HG03139 (cell line): ENCODE measurements around the gene SEL1L3.

ENCODE experiments used
- ATAC-seq: cut with Tn5 transposase; IDR thresholded peaks from one replicate; pipeline ENCODE4 v1.9.1; 2021; ENCODE audit not compliant: unreplicated experiment

Gene SEL1L3

DNA sequence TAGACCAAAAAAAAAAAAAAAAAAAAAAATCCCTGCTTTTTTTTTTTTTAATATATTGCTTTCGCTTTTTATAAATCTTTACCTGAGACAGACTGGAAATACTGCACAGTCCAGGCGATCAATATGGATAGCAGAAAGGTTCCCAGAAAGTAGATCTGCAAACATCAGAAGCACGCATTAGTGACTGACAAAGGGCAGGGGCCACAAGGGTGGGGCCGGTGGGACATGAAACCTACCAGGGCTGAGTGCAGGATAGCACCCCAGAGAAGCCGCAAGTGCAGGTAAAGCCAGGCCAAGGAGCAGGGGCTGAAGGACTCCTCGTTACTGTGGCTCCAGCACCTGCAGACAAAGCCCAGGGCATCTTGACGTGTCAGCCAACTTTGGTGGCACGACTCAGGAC is 105.3 kb downstream of the SEL1L3 start:
- ATAC-seq, result no peak

DNA sequence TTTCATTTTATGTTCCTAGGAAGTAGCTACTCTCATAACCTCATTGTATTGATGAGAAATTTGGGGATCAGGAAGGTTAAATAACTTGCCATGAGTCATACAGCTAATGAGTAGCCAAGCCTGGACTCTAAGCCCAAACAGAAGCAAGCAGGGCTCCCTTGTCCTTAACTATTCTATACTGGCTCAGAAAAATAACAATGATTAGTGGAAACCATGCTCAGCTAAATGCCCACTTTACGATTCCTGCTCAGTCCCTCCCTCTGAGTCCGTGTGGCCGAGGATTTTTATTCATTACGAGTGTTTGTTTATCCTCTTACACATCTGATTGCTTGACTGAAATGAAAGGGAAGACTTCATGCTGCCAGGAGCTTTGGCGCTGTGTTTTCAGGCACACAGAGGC is 106.3 kb downstream of the SEL1L3 start:
- no peak for ATAC-seq

DNA sequence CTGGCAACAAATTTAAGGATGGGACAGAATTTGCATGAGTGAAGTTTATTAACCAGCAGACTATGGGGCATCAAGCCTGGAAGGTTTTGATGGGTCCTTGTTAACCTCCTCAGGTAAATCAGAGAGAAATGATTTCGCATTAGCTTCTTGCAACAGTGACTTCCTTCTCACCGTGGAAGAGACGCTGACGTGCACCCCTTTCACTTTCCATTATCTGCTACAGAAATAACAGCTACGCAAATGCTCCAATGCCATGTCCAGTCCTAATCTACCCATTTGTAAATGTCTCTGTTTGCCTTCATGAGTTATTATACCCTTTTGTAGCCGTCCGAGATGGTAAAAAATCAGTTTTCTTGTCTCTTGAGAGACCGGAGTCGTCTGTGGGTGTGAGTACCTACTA is 106.9 kb downstream of the SEL1L3 start:
- no peak for ATAC-seq

GRCh38 chr4:25753239-25753638 is 109.5 kb downstream of the SEL1L3 start:
- ATAC-seq, result no peak

GRCh38 chr4:25750874-25751273 is 111.9 kb downstream of the SEL1L3 start:
- ATAC-seq, result no peak

GRCh38 chr4:25749150-25749794 is 113.5 kb downstream of the SEL1L3 start:
- no peak for ATAC-seq

DNA sequence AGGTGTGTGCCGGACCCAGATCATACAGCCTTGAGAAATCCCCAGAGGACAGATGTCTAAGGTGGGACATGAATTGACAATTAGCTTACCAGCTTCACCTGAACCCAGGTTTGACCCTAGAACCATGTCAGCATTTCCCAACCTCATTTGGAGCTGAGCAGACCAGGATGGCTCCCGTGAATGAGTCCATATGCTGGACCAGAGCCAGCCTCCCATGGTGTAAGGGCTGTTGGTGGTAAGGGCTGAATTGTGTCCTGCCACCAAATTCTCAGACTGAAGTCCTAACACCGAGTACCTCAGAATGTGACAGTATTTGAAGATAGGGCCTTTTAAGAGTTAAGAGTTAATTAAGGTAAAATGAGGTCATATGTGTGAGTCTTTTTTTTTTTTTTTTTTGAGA is 118.8 kb downstream of the SEL1L3 start:
- ATAC-seq, result no peak

- no peak for ATAC-seq
These were observed 133.2 kb downstream of the SEL1L3 start for GRCh38 chr4:25729564-25729963.

GRCh38 chr4:25728886-25729285 is 133.9 kb downstream of the SEL1L3 start:
- ATAC-seq, result no peak

- no peak for ATAC-seq
These were observed 134.9 kb downstream of the SEL1L3 start for GRCh38 chr4:25727711-25728493.

GRCh38 chr4:25725870-25726269 is 136.9 kb downstream of the SEL1L3 start:
- no peak for ATAC-seq

- no peak for ATAC-seq
These were observed 139.4 kb downstream of the SEL1L3 start for GRCh38 chr4:25723409-25723808.

DNA sequence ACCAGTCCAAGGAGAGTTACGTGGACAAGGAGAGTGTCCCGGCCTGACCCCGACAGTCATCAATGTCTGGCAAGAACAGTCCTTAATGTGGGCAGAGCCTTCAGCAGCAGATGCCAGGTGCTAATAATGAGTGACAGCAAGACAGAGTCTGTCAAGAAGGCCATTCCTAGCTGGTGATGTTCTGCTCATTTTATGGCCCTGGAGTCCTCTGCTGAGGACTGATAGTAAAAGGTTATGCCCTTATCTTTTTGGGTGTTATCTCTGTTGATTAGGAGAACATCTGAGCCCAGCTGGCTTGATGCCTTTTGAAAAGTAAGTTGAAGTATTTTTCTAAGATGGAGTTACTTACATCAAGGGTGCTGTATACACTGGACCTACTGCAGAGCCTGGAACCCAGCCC is 139.8 kb downstream of the SEL1L3 start:
- no peak for ATAC-seq

DNA sequence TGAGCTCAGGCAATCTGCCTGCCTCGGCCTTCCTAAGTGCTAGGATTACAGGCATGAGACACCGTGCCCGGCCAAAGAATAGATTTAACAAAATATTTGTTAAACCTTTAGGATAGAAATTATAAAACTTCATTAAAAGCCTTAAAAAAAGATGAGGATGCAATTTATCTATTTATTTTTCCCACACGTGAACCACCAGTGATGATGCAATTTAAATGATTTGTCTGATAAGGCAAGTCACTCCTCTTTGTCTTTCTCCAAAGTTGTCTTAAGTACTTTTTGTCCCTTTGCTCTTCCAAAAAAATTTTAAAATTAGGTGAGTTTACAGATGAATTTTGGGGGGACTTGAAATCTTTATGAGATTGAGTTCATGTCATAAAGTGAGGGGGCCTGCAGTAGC is 149.0 kb downstream of the SEL1L3 start:
- ATAC-seq, result no peak

DNA sequence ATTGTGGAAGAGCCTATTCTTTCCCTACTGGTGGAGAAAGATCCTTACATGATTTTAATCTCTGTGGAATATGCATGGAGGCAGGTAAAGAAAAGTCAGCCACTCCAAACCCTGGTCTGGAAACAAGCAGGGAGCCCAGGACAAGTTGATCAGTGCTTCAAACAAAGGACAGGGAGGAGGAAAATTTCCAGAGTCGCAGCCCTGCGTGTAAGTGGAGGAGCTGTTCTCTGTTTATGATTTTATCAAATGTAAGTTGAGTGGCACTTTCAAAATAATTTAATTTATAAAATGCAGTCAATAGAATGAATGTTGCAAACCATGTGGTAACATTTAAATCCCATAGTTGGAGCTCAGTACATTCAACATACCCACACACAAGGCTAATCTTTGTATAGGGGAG is 150.2 kb downstream of the SEL1L3 start:
- ATAC-seq, result no peak

DNA sequence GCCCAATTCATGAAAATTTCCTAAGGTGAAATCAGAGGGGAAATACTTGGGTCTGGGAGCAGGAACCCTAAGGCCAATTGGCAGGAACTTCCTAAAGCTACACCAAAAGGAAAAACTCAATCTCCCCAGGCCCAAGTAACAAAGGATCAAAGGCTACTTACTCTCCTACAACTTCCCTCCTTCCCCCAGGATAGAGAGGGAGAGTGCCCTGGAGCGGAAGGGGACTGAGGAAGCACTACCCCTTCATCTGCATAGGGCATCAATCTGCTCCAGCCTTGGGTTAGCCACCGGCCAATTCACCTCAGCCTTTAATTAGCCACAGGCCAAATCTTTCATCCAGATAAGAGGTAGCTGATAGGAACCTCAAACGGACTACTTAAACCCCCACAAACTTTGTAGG is 152.2 kb downstream of the SEL1L3 start:
- ATAC-seq, result no peak

GRCh38 chr4:25704516-25704915 is 158.3 kb downstream of the SEL1L3 start:
- no peak for ATAC-seq

GRCh38 chr4:25703731-25704388 is 158.9 kb downstream of the SEL1L3 start:
- no peak for ATAC-seq

GRCh38 chr4:25702848-25703247 is 159.9 kb downstream of the SEL1L3 start:
- no peak for ATAC-seq

- ATAC-seq, result no peak
These were observed 162.1 kb downstream of the SEL1L3 start for GRCh38 chr4:25700661-25701060.

- no peak for ATAC-seq
These were observed 165.3 kb downstream of the SEL1L3 start for GRCh38 chr4:25697516-25697915.
